Loucy (cell line): Measurements from ENCODE around the gene WDR54.

Source experiments
- H2AFZ ChIP-seq: fragments of 200-600 bp; sonication (generic); 2 replicates; pipeline ENCODE4 v1.6.0; 2016; ENCODE audit warnings: antibody characterized with exemption, mild to moderate bottlenecking, low read length, moderate library complexity
- H3F3A ChIP-seq: fragments of 200-600 bp; 2 replicates; pipeline ENCODE4 v1.6.0; 2016; ENCODE audit warnings: antibody characterized with exemption, low read depth, mild to moderate bottlenecking
- H3K27me3 ChIP-seq: fragments of 200-600 bp; sonication (generic); 2 replicates; pipeline ENCODE4 v1.6.1; 2014; ENCODE audit warnings: low read length, mild to moderate bottlenecking; ENCODE audit not compliant: insufficient read depth, poor library complexity, severe bottlenecking
- H3K36me3 ChIP-seq: fragments of 200-600 bp; sonication (generic); 2 replicates; pipeline ENCODE4 v1.6.1; 2016; ENCODE audit warnings: low read length; ENCODE audit not compliant: insufficient read depth
- H3K4me1 ChIP-seq: fragments of 200-600 bp; sonication (generic); 2 replicates; pipeline ENCODE4 v1.5.1; 2014; ENCODE audit warnings: low read length, mild to moderate bottlenecking; ENCODE audit not compliant: insufficient read depth, poor library complexity, severe bottlenecking
- H3K4me2 ChIP-seq: fragments of 200-600 bp; sonication (generic); 2 replicates; pipeline ENCODE4 v1.6.0; 2014; ENCODE audit warnings: antibody characterized with exemption, low read length, low read depth, mild to moderate bottlenecking; ENCODE audit not compliant: poor library complexity, severe bottlenecking
- H3K4me3 ChIP-seq: fragments of 200-600 bp; sonication (generic); 2 replicates; pipeline ENCODE4 v1.5.1; 2014; ENCODE audit warnings: low read length, mild to moderate bottlenecking, mixed read lengths; ENCODE audit not compliant: poor library complexity, severe bottlenecking
- H3K79me2 ChIP-seq: fragments of 200-600 bp; sonication (generic); 2 replicates; pipeline ENCODE4 v1.6.1; 2014; ENCODE audit warnings: low read length; ENCODE audit not compliant: insufficient read depth
- H3K9ac ChIP-seq: fragments of 200-600 bp; sonication (generic); 2 replicates; pipeline ENCODE4 v1.6.0; 2014; ENCODE audit warnings: mild to moderate bottlenecking, low read depth, low read length, moderate library complexity; ENCODE audit not compliant: poor library complexity, severe bottlenecking
- H3K9me2 ChIP-seq: fragments of 200-600 bp; sonication (generic); replicated peaks from 2 replicates; pipeline ENCODE4 v1.6.1; 2016; ENCODE audit warnings: low read depth, low read length, mixed read lengths
- H3K9me3 ChIP-seq: fragments of 200-600 bp; sonication (generic); 2 replicates; pipeline ENCODE4 v1.6.1; 2014; ENCODE audit warnings: mild to moderate bottlenecking, antibody characterized with exemption, low read length, low read depth; ENCODE audit not compliant: insufficient read depth
- H4K20me1 ChIP-seq: fragments of 200-600 bp; sonication (generic); 2 replicates; pipeline ENCODE4 v1.6.0; 2014; ENCODE audit warnings: antibody characterized with exemption, low read length, mild to moderate bottlenecking; ENCODE audit not compliant: insufficient read depth, poor library complexity, severe bottlenecking
- EZH2phosphoT487 ChIP-seq: fragments of 200-600 bp; IDR thresholded peaks from 2 replicates; pipeline ENCODE4 v1.6.1; 2018; ENCODE audit warnings: antibody characterized with exemption, mild to moderate bottlenecking, moderate library complexity, borderline replicate concordance
- TF ChIP-seq, protein P1 (sequence below): fragments of 200-600 bp; sonication (generic); conservative IDR thresholded peaks from 2 replicates; pipeline ENCODE4 v1.5.1; 2014; ENCODE audit warnings: mild to moderate bottlenecking, antibody characterized with exemption, low read length

Gene WDR54

DNA sequence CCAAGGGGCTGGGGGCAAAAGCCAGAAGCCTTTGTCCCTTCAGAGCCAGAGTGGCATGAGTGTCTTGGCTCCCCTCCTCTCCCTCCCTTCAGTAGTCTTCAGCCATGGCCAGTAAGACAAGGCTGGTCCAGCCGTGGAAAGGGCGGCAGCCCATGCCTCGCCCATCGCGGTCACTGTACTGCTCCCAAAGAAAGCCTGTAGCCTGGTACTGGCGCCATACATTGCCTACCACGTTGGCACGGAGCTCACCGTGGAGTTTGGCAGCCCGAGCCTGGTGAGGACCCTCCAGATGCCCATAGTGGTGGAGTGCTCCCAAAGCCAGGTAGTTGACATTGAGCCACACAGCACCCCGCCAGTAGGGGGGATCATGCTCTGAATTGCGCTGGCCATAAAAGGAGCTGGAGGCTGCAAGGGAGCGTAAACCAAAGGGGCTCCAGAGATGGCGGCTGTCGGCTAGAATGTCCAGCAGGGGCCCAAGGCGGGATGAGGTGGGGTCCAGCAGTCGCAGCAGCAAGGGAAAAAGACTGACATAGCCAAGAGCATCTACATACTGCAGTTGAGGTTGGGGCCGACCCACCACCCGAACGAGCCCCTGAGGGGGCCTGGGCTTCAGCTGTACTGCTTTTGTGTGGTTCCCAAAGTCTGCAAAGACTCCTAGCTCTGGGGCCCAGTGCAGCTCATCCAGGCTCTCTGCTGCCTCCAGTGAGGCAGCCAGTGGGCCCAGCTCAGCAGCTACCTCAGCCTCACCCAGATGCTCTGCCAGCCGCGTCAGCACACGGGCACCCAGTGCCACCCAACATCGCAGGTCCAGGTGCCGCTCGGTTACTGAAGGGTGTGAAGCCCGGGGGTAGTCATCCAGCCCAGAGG is 39.9 kb downstream of the WDR54 start:
- H3F3A ChIP-seq: peaks cover 9% of the 10 kb centered on the region
- H3K9me3 ChIP-seq: no peaks in the 10 kb centered on the region
- H3K36me3 ChIP-seq: no peaks in the 10 kb centered on the region; the same call in 1 of the 2 replicates
- no peaks in the 10 kb centered on the region for H3K9me2 ChIP-seq
- peaks cover 7% of the 10 kb centered on the region for H4K20me1 ChIP-seq
- no peak overlapping the region for H3K4me3 ChIP-seq
- H3K4me1 ChIP-seq: peaks cover 18% of the 10 kb centered on the region
- no peak overlapping the region for H3K4me2 ChIP-seq
- H3K79me2 ChIP-seq: peaks cover 45% of the 10 kb centered on the region
- TF ChIP-seq, protein P1, sequence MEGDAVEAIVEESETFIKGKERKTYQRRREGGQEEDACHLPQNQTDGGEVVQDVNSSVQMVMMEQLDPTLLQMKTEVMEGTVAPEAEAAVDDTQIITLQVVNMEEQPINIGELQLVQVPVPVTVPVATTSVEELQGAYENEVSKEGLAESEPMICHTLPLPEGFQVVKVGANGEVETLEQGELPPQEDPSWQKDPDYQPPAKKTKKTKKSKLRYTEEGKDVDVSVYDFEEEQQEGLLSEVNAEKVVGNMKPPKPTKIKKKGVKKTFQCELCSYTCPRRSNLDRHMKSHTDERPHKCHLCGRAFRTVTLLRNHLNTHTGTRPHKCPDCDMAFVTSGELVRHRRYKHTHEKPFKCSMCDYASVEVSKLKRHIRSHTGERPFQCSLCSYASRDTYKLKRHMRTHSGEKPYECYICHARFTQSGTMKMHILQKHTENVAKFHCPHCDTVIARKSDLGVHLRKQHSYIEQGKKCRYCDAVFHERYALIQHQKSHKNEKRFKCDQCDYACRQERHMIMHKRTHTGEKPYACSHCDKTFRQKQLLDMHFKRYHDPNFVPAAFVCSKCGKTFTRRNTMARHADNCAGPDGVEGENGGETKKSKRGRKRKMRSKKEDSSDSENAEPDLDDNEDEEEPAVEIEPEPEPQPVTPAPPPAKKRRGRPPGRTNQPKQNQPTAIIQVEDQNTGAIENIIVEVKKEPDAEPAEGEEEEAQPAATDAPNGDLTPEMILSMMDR: peak; percentile 46
- TF ChIP-seq EZH2phosphoT487: no peak
- H3K9ac ChIP-seq: no peak overlapping the region
- no peak overlapping the region for H2AFZ ChIP-seq
- no peaks in the 10 kb centered on the region for H3K27me3 ChIP-seq

DNA sequence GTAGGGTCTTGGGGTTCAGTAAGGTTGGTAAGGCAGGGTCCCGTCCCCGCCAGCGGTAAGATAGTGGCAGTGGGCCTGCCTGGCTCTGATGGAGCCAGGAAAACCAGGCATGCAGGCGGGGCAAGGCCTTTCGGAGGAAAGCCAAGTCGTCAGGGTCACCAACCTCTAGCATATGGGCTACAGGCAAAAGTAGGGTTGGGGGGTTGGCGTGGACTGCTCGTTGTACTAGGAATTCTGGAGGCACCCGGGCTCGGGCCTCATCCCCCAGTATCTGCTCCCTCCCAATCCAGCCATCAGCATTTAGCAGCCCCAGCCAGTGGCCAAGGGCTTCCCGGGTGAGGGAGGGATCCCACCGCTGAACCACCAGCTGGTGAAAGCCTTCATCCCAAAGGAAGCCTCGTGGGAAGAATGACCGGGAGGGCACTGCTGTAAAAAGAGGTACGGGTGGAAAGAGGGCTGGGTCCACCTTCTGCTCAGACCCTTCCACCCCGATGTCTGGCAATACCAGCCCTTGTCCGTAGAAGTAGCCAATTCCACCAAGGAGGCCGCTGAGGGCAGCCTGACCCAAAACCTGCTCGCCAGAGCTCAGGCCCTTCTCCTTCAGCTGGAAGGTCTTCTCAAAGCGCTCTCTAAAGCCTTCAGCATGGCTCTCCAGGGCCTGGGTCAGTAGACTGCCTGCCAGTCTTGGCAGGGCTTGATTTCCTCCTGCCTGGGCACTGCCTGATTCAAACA is 40.7 kb downstream of the WDR54 start:
- Histone ChIP-seq H2AFZ (no peak overlapping the region), H3K4me1 (peaks cover 13% of the 10 kb centered on the region), H3K4me2 (no peak overlapping the region), H3K79me2 (peaks cover 40% of the 10 kb centered on the region), H4K20me1 (peaks cover 7% of the 10 kb centered on the region), H3K9me3 (no peaks in the 10 kb centered on the region), H3K9ac (no peak overlapping the region), H3K9me2 (no peaks in the 10 kb centered on the region), H3K36me3 (no peaks in the 10 kb centered on the region; the same call in 1 of the 2 replicates), H3K27me3 (no peaks in the 10 kb centered on the region), H3F3A (peaks cover 4% of the 10 kb centered on the region; the same call in 1 of the 2 replicates), H3K4me3 (no peak overlapping the region)
- TF ChIP-seq EZH2phosphoT487: no peak
- TF ChIP-seq, protein P1: no peak

DNA sequence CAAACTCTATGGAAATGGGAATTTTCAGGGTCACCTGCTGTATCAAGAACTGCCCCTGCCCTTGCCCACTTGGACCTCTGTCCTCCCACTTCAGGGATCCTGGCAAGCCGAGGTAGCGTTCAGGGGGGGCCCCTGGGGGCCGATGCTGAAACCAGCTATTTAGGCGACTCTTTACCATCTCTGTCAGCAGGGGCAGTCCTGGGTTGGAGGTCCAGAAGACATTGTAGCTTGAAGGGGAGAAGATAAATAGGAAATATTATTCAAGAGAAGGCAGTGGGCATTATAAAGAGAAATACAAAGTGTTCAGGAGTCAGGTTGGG is 41.2 kb downstream of the WDR54 start:
- Histone ChIP-seq H3K9me3 (no peaks in the 10 kb centered on the region), H3F3A (peaks cover 1% of the 10 kb centered on the region; the same call in 1 of the 2 replicates), H3K9me2 (no peaks in the 10 kb centered on the region), H3K4me3 (no peak overlapping the region), H3K9ac (no peak overlapping the region), H3K4me2 (no peak overlapping the region), H3K36me3 (no peaks in the 10 kb centered on the region; the same call in 1 of the 2 replicates), H4K20me1 (peaks cover 7% of the 10 kb centered on the region), H2AFZ (no peak overlapping the region), H3K4me1 (peaks cover 13% of the 10 kb centered on the region), H3K79me2 (peaks cover 40% of the 10 kb centered on the region), H3K27me3 (no peaks in the 10 kb centered on the region)
- TF ChIP-seq EZH2phosphoT487: no peak
- TF ChIP-seq, protein P1: no peak
